H1 (cell line): ENCODE measurements around the gene KCTD10. TPM values are rescaled to one million over a fixed set of nuclear protein-coding genes. Genes with fewer than 3 reads are reported as not detected.
A peak's percentile ranks its signal among the peaks of the same experiment; 100 is the strongest.

ENCODE experiments used
- CTCF ChIA-PET: fragments of 300-600 bp; sonication (Branson Sonifier 250); formaldehyde crosslinking; loops from one replicate; lab custom pipeline; 2021; ENCODE audit not compliant: partially characterized antibody; lab: Charles Lee
- POLR2A ChIA-PET: fragments of 300-600 bp; sonication (Branson Sonifier 250); formaldehyde crosslinking; loops from one replicate; lab custom pipeline; 2021; ENCODE audit warnings: inconsistent platforms; ENCODE audit not compliant: partially characterized antibody; lab: Charles Lee
- DNase-seq, 2 experiments: peaks; one replicate each; pipeline versions ENCODE4 v3.0.0 to v3.0.0-alpha.2; 2010 to 2022; ENCODE audit warnings: low spot score in 2 of 2, low read depth in 1 of 2, mixed read lengths in 1 of 2
- FAIRE-seq: peaks from 2 replicates; lab custom pipeline; 2011; peaks lifted over from hg19 to GRCh38; lab: Jason Lieb, UNC
- H2AFZ ChIP-seq: 2 replicates; pipeline ENCODE4 v1.8.1; 2012; ENCODE audit warnings: low read length, inconsistent platforms
- H2AK5ac ChIP-seq: 2 replicates; pipeline ENCODE4 v1.6.1; 2013; ENCODE audit warnings: low read depth, low read length
- H2BK120ac ChIP-seq: replicated peaks from 2 replicates; pipeline ENCODE3; 2013; ENCODE audit warnings: low read depth, low read length, inconsistent platforms
- H2BK12ac ChIP-seq: 2 replicates; pipeline ENCODE4 v1.6.1; 2013; ENCODE audit warnings: low read depth, low read length
- H2BK15ac ChIP-seq: 2 replicates; pipeline ENCODE4 v1.6.1; 2013; ENCODE audit warnings: low read length
- H2BK20ac ChIP-seq: 2 replicates; pipeline ENCODE4 v1.6.1; 2013; ENCODE audit warnings: low read length
- H2BK5ac ChIP-seq: 2 replicates; pipeline ENCODE4 v1.6.1; 2013; ENCODE audit warnings: low read depth, low read length
- H3K14ac ChIP-seq: 2 replicates; pipeline ENCODE4 v1.6.1; 2013; ENCODE audit warnings: inconsistent platforms; ENCODE audit not compliant: insufficient read length
- H3K18ac ChIP-seq: 2 replicates; pipeline ENCODE4 v1.6.1; 2013; ENCODE audit warnings: low read length; ENCODE audit errors: extremely low read depth
- H3K23ac ChIP-seq: 2 replicates; pipeline ENCODE4 v1.6.1; 2013; ENCODE audit warnings: inconsistent platforms; ENCODE audit not compliant: insufficient read length
- H3K23me2 ChIP-seq: 2 replicates; pipeline ENCODE4 v1.6.1; 2013; ENCODE audit warnings: low read depth, low read length
- H3K27ac ChIP-seq: 2 replicates; pipeline ENCODE4 v1.6.1; 2011; ENCODE audit warnings: low read depth, low read length, inconsistent platforms
- H3K27me3 ChIP-seq, 4 experiments: replicated peaks in 1 of 4; 1 replicate in 1 of 4; 2 replicates in 3 of 4; pipeline versions ENCODE4 v1.6.1 to v1.8.1; 2011 to 2013; ENCODE audit warnings: low read length in 3 of 4, mild to moderate bottlenecking in 3 of 4, inconsistent platforms in 2 of 4, mixed read lengths in 2 of 4, moderate library complexity in 1 of 4; ENCODE audit not compliant: control insufficient read depth in 3 of 4, insufficient read depth in 3 of 4; ENCODE audit errors: extremely low read depth in 1 of 4
- H3K36me3 ChIP-seq, 4 experiments: 2 replicates each; pipeline versions ENCODE4 v1.6.1 to v1.8.1; 2011 to 2013; ENCODE audit warnings: mild to moderate bottlenecking in 4 of 4, low read length in 3 of 4, moderate library complexity in 2 of 4, control low read depth in 1 of 4, inconsistent platforms in 1 of 4; ENCODE audit not compliant: insufficient read depth in 4 of 4, control insufficient read depth in 2 of 4
- H3K4ac ChIP-seq: replicated peaks from 2 replicates; pipeline ENCODE3; 2013; ENCODE audit warnings: low read length, low read depth, mixed read lengths, inconsistent platforms; ENCODE audit not compliant: insufficient read length
- H3K4me1 ChIP-seq, 4 experiments: replicated peaks in 1 of 4; 1 replicate in 1 of 4; 2 replicates in 3 of 4; pipeline versions ENCODE4 v1.6.1 to v1.8.1; 2011 to 2013; ENCODE audit warnings: low read length in 3 of 4, inconsistent platforms in 2 of 4, mixed read lengths in 1 of 4; ENCODE audit not compliant: insufficient read depth in 4 of 4, control insufficient read depth in 3 of 4
- H3K4me2 ChIP-seq, 2 experiments: 2 replicates each; pipeline versions ENCODE4 v1.6.1 to v1.8.1; 2011 to 2013; ENCODE audit warnings: low read depth in 2 of 2, low read length in 2 of 2, control low read depth in 1 of 2, inconsistent platforms in 1 of 2, mild to moderate bottlenecking in 1 of 2; ENCODE audit not compliant: insufficient read depth in 1 of 2
- H3K4me3 ChIP-seq, 4 experiments: fragments of 200-600, 300-600 bp in 1 of 4; sonication (generic), shearing (Covaris generic), sonication (Bioruptor Twin) in 1 of 4; 2 replicates each; pipeline versions ENCODE4 v1.5.1 to v1.8.1; 2011 to 2016; ENCODE audit warnings: low read length in 4 of 4, low read depth in 3 of 4, control low read depth in 2 of 4, inconsistent platforms in 2 of 4, mild to moderate bottlenecking in 2 of 4, mixed read lengths in 1 of 4, moderate library complexity in 1 of 4; ENCODE audit not compliant: insufficient read depth in 2 of 4; ENCODE audit errors: extremely low read depth in 1 of 4
- H3K56ac ChIP-seq: replicated peaks from 2 replicates; pipeline ENCODE3; 2013; ENCODE audit warnings: low read depth, mild to moderate bottlenecking, mixed read lengths, low read length, inconsistent platforms; ENCODE audit not compliant: insufficient read length
- H3K79me1 ChIP-seq: 2 replicates; pipeline ENCODE4 v1.6.1; 2013; ENCODE audit warnings: low read depth, low read length, control low read depth
- H3K79me2 ChIP-seq, 2 experiments: 2 replicates each; pipeline versions ENCODE4 v1.6.1 to v1.8.1; 2012 to 2013; ENCODE audit warnings: low read length in 2 of 2, mild to moderate bottlenecking in 2 of 2, inconsistent platforms in 1 of 2; ENCODE audit not compliant: insufficient read depth in 2 of 2, control insufficient read depth in 1 of 2
- H3K9ac ChIP-seq, 4 experiments: replicated peaks in 1 of 4; 1 replicate in 1 of 4; 2 replicates in 3 of 4; pipeline versions ENCODE4 v1.6.1 to v1.8.1; 2011 to 2013; ENCODE audit warnings: low read depth in 3 of 4, low read length in 3 of 4, control low read depth in 2 of 4, mild to moderate bottlenecking in 2 of 4, moderate library complexity in 2 of 4, inconsistent platforms in 1 of 4; ENCODE audit errors: extremely low read depth in 1 of 4
- H3K9me3 ChIP-seq, 2 experiments: 2 replicates each; pipeline versions ENCODE4 v1.6.1 to v1.8.1; 2012 to 2013; ENCODE audit warnings: mild to moderate bottlenecking in 2 of 2, moderate library complexity in 2 of 2, control low read depth in 1 of 2, inconsistent platforms in 1 of 2, low read depth in 1 of 2, low read length in 1 of 2, mixed read lengths in 1 of 2; ENCODE audit not compliant: insufficient read depth in 2 of 2
- H4K20me1 ChIP-seq, 2 experiments: replicated peaks in 1 of 2; 2 replicates each; pipeline versions ENCODE3 to v1.8.1; 2011 to 2013; ENCODE audit warnings: inconsistent platforms in 2 of 2, low read length in 2 of 2, mild to moderate bottlenecking in 1 of 2; ENCODE audit not compliant: insufficient read depth in 2 of 2, control insufficient read depth in 1 of 2
- H4K5ac ChIP-seq: 2 replicates; pipeline ENCODE4 v1.6.1; 2013; ENCODE audit warnings: low read length, low read depth, mixed read lengths, inconsistent platforms; ENCODE audit not compliant: insufficient read length
- H4K8ac ChIP-seq: 2 replicates; pipeline ENCODE4 v1.8.0; 2013; ENCODE audit warnings: mild to moderate bottlenecking, moderate library complexity, low read length, inconsistent platforms; ENCODE audit not compliant: insufficient read depth; ENCODE audit errors: extremely low read depth
- H4K91ac ChIP-seq: replicated peaks from 2 replicates; pipeline ENCODE3; 2013; ENCODE audit warnings: low read length, mixed read lengths, inconsistent platforms; ENCODE audit not compliant: insufficient read length
- ATF3 ChIP-seq: IDR thresholded peaks from 2 replicates; pipeline ENCODE4 v1.6.1; 2011; ENCODE audit warnings: low read depth, mild to moderate bottlenecking, low read length; ENCODE audit not compliant: insufficient read depth
- CREB1 ChIP-seq: IDR thresholded peaks from 2 replicates; pipeline ENCODE4 v1.6.1; 2012; ENCODE audit warnings: inconsistent platforms
- RBBP5 ChIP-seq: IDR thresholded peaks from 2 replicates; pipeline ENCODE4 v1.7.1; 2012; ENCODE audit warnings: low read depth, mild to moderate bottlenecking, inconsistent platforms, low read length, moderate library complexity, borderline replicate concordance
- SAP30 ChIP-seq: fragments of 300-600 bp; sonication (generic); IDR thresholded peaks from 2 replicates; pipeline ENCODE4 v1.7.1; 2012; ENCODE audit warnings: low read length, moderate library complexity, mild to moderate bottlenecking, inconsistent platforms; ENCODE audit not compliant: insufficient read depth, insufficient replicate concordance
- SP2 ChIP-seq: IDR thresholded peaks from 2 replicates; pipeline ENCODE4 v1.6.1; 2012; ENCODE audit warnings: mild to moderate bottlenecking, low read length, inconsistent platforms
- SUZ12 ChIP-seq: fragments of 200-600 bp; sonication (generic); IDR thresholded peaks from 2 replicates; pipeline ENCODE4 v1.6.1; 2012; ENCODE audit warnings: mild to moderate bottlenecking, inconsistent platforms, low read length, moderate library complexity, mixed read lengths
- WGBS, 2 experiments: shearing (Covaris generic) in 1 of 2; methylation state at CpG; one replicate each; pipeline versions ENCODE4 v1.1.6 to v1.1.7; 2013 to 2015; ENCODE audit warnings: low lambda C conversion rate in 2 of 2, mixed read lengths in 2 of 2, inconsistent platforms in 1 of 2, low coverage in 1 of 2, missing lambda C conversion rate in 1 of 2; ENCODE audit not compliant: insufficient replicate concordance in 2 of 2, insufficient coverage in 1 of 2, insufficient read length in 1 of 2; ENCODE audit errors: extremely low coverage in 1 of 2, missing lambda C conversion rate in 1 of 2; 5-methylcytosine and 5-hydroxymethylcytosine counted together
- polyA plus RNA-seq, 7 experiments: library from polyadenylated mRNA; depleted of rRNA in 3 of 7; stranded (reverse) in 5 of 7; unstranded in 2 of 7; fragments of >200 nt in 5 of 7; fragments of 200-250 nt in 2 of 7; gene quantifications; 1 replicate in 5 of 7; 2 replicates in 1 of 7; 4 replicates in 1 of 7; pipeline versions ENCODE4 v1.2.1 to v1.2.3, GENCODE V29; 2011 to 2013; ENCODE audit warnings: missing spikeins in 2 of 7, mixed read lengths in 2 of 7
- total RNA-seq: library from RNA; stranded (reverse); fragmentation: NEBNext Ultra II Directional; extraction: Animal tissue kit (Norgen Biotek cat#: 25700); gene quantifications from 2 replicates; pipeline ENCODE4 v1.2.1, GENCODE V29; 2021

The KCTD10 gene
- total and polyA plus RNA-seq, 2 of the 8 experiments (the other 6 are each of a cell fraction or from before 2014, with no cell fraction given), result 45.3 to 52.4 TPM

GRCh38 chr12:109452489-109452888, 24.6 kb downstream of the KCTD10 start:
- no peak overlapping the region for H3K4ac ChIP-seq
- no peak overlapping the region for H3K56ac ChIP-seq
- H2BK15ac ChIP-seq, result no peak overlapping the region
- H3K79me1 ChIP-seq, result peaks cover 3% of the 10 kb centered on the region
- no peak overlapping the region for H2BK12ac ChIP-seq
- no peak overlapping the region for H3K18ac ChIP-seq
- no peak overlapping the region for H3K9ac ChIP-seq
- no peak for DNase-seq
- no peak overlapping the region for H2BK20ac ChIP-seq
- no peak overlapping the region for H3K4me2 ChIP-seq
- H2BK120ac ChIP-seq, result no peak overlapping the region
- no peak overlapping the region for H2AK5ac ChIP-seq
- H3K27me3 ChIP-seq, result no peaks in the 10 kb centered on the region
- no peak for FAIRE-seq
- H4K5ac ChIP-seq, result no peak overlapping the region
- no peak overlapping the region for H4K91ac ChIP-seq
- H3K4me1 ChIP-seq, result peaks cover 0 to 3% (median under 1%) of the 10 kb centered on the region in 4 experiments; a peak in 3 of 7 replicates
- H2AFZ ChIP-seq, result no peak overlapping the region
- CTCF ChIA-PET, result interaction anchor here (1.8 to 17.4 kb wide), 3 partner anchors 10 to 59 kb away, joined by 5 to 181 read pairs (median 6); no protein-coding TSS in a partner anchor
- 89% methylated on average over 2 of the region's 2 CpGs; no CpG with 5 or more reads in 1 of the 2 experiments for WGBS, 2 experiments
- H3K23me2 ChIP-seq, result no peaks in the 10 kb centered on the region
- H3K27ac ChIP-seq, result 0 out of 2 replicates have a peak overlapping the region, but pooled peaks have one; percentile 11
- H3K36me3 ChIP-seq, result peaks cover 27 to 71% (median 57%) of the 10 kb centered on the region in 4 experiments; a peak in 7 of 8 replicates
- POLR2A ChIA-PET, result interaction anchor here (0.7 to 3.1 kb wide), 3 partner anchors 10 to 15 kb away, joined by 3 to 8 read pairs (median 4); no protein-coding TSS in a partner anchor
- H3K23ac ChIP-seq, result no peak overlapping the region
- no peaks in the 10 kb centered on the region for H3K9me3 ChIP-seq
- H4K20me1 ChIP-seq, result peaks cover 3 to 4% of the 10 kb centered on the region in 2 experiments
- H4K8ac ChIP-seq, result no peak overlapping the region
- no peak overlapping the region for H2BK5ac ChIP-seq
- no peak overlapping the region for H3K14ac ChIP-seq
- peaks cover 0 to 21% of the 10 kb centered on the region in 2 experiments; a peak in 2 of 4 replicates for H3K79me2 ChIP-seq
- no peak overlapping the region for H3K4me3 ChIP-seq
- TF ChIP-seq CREB1, result no peak
- no peak for TF ChIP-seq SAP30
- no peak for TF ChIP-seq SUZ12
- no peak for TF ChIP-seq RBBP5
- no peak for TF ChIP-seq SP2
- no peak for TF ChIP-seq ATF3
